Measurements from ENCODE around the gene TIMD4. TPM values are rescaled to one million over a fixed set of nuclear protein-coding genes. Genes with fewer than 3 reads are reported as not detected.
"Not testable (repeated sequence)": the region's sequence is repeated elsewhere in the genome, so short reads cannot be mapped to it uniquely, and the experiment has no call there.

Gene TIMD4
- 10 to 100 TPM in 1 of 2 experiments, 1 to 10 TPM in 1; 4.6 to 10.2 TPM for total RNA-seq

DNA sequence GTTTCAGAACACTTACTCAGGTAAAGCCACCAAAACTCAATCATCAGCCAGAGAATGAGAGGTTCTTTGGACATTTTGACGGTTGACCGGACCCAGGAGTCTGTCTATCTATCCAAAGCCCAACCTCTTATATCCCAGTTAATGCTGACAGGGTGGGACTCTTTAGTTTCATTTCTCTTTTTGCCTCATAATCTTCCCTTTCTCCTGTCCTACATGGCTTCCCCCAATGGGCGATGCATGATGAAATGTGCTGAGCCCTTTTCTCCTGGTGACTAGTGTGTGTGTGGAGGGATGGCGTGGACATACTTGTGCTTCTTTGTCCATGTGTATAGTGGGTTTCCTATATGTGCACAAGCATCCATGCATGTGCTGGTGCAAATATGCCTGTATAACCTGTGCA lies at the start of gene TIMD4:
Gene TIMD4 (minus strand): TSS at position 102 of the 400 bp plus-strand sequence. CDS start 28 bp downstream, at position 74.
- CTCF ChIA-PET, result no interaction called here
- Mint-ChIP-seq H3K27me3 (no peaks in the 10 kb centered on the region), H3K4me3 (no peak within 1 kb of the TSS), H3K9me3 (ENCODE audit: low read depth) (peaks cover 2% of the 10 kb centered on the region), H3K27ac (no peak within 1 kb of the TSS), H3K4me1 (peaks cover 2% of the 10 kb centered on the region), H3K36me3 (peaks cover 7% of the 10 kb centered on the region)
- DNase-seq, result no peak
- no peak for ATAC-seq

- peaks cover 23% of the 10 kb centered on the region for H3K36me3 Mint-ChIP-seq
- peaks cover 9% of the 10 kb centered on the region for H3K9me3 Mint-ChIP-seq (ENCODE audit: low read depth)
- no peak for ATAC-seq
- no peaks in the 10 kb centered on the region for H3K27me3 Mint-ChIP-seq
- H3K27ac Mint-ChIP-seq, result no peak overlapping the region
- CTCF ChIA-PET, result no interaction called here
- DNase-seq, result no peak
- peaks cover 16% of the 10 kb centered on the region for H3K4me1 Mint-ChIP-seq
- no peak overlapping the region for H3K4me3 Mint-ChIP-seq
These were observed 43.2 kb upstream of the TIMD4 start for GRCh38 chr5:157006262-157006661.

DNA sequence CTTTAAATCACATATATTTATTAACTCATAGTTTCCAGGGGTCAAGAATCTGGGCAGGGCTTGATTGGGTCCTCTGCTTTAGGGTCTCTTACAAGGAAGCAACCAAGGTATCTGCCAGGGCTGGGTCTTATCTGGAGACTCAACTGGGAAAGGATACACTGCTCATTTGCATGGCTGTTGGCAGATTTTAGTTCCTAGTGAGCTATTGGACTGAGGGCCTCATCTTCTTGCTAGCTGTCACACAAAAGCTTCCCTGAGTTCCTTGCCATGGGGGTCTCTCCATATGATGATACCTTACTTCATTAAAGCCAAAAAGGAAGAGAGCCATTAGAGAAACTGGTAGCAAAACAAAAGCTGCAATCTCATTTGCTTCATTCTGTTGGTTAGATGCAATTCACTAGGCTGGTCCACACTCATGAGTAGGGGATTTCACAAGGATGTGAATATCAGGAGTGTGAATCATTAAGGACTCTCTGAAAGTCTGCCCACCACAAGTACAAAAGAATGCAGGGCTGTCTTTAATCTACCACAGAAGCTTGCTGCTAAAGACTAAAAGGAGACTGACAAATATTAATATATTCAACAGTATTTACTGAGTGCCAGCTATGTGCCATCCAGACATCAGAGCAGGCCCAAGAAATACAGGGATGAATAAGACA lies 42.0 kb upstream of the TIMD4 start:
- DNase-seq (no peak), ATAC-seq (no peak)
- Mint-ChIP-seq H3K27me3 (no peaks in the 10 kb centered on the region), H3K4me1 (peaks cover 16% of the 10 kb centered on the region), H3K27ac (no peak overlapping the region), H3K4me3 (no peak overlapping the region), H3K9me3 (ENCODE audit: low read depth) (peaks cover 13% of the 10 kb centered on the region), H3K36me3 (peaks cover 28% of the 10 kb centered on the region)
- CTCF ChIA-PET, result interaction anchor here (0.5 to 1.2 kb wide), 3 partner anchors 43 to 127 kb away, joined by 3 to 4 read pairs (median 3); no protein-coding TSS in a partner anchor

DNA sequence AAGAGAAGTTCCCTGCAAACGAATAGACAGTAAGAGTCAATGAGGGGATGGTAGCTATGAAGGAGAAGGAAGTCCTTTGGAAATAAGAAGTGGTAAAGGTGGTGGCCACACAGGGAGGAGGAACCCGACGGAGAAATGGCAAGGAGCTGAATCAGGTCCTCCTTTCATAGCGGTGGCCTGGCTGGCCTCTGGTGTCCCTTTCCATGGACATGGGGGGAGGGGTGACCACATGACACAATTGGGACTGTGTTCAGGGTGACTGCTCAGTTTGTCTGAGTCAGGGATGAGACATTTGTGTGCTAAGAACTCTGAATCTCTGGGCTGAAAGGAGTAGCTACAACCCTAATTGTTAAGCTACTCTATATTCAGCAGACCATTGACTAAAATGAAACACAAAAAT lies 28.7 kb upstream of the TIMD4 start:
- CTCF ChIA-PET, result no interaction called here
- Mint-ChIP-seq H3K27ac (no peak overlapping the region), H3K9me3 (ENCODE audit: low read depth) (peaks cover 7% of the 10 kb centered on the region), H3K36me3 (peaks cover 13% of the 10 kb centered on the region), H3K4me3 (no peak overlapping the region), H3K27me3 (peaks cover 14% of the 10 kb centered on the region), H3K4me1 (peaks cover 5% of the 10 kb centered on the region)
- DNase-seq (no peak), ATAC-seq (no peak)

- Mint-ChIP-seq H3K9me3 (ENCODE audit: low read depth) (peaks cover 7% of the 10 kb centered on the region), H3K27me3 (peaks cover 20% of the 10 kb centered on the region), H3K4me3 (no peak overlapping the region), H3K27ac (no peak overlapping the region), H3K36me3 (peaks cover 20% of the 10 kb centered on the region), H3K4me1 (peaks cover 6% of the 10 kb centered on the region)
- CTCF ChIA-PET, result no interaction called here
- ATAC-seq, result no peak
- no peak for DNase-seq
These were observed 21.0 kb upstream of the TIMD4 start for GRCh38 chr5:156984064-156984463.

- DNase-seq (no peak), ATAC-seq (no peak)
- Mint-ChIP-seq H3K4me1 (peaks cover 3% of the 10 kb centered on the region), H3K27me3 (peaks cover 15% of the 10 kb centered on the region), H3K9me3 (ENCODE audit: low read depth) (peaks cover 2% of the 10 kb centered on the region), H3K27ac (no peak overlapping the region), H3K4me3 (no peak overlapping the region), H3K36me3 (peaks cover 13% of the 10 kb centered on the region)
- CTCF ChIA-PET, result no interaction called here
These were observed 18.5 kb upstream of the TIMD4 start for GRCh38 chr5:156981481-156981880.

DNA sequence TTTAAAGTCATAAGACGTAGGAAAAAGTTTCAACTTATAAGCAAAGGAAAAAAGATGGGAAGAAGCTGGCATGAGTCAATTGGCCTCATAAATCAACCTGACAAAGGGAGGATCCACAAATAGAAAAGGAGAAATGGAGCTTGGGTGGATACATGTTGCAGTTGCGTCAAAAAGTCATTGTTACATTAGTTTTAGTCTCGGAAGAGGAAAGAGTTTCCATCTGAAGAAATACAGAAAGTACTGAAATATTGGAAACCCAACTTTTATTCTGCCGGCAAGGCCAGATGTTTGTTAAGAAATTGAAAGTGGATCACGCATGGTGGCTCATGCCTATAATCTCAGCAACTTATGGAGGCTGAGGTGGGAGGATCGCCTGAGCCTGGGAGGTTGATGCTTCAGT lies 11.3 kb upstream of the TIMD4 start:
- Mint-ChIP-seq H3K27ac (no peak overlapping the region), H3K4me3 (no peak overlapping the region), H3K9me3 (ENCODE audit: low read depth) (no peaks in the 10 kb centered on the region), H3K36me3 (peaks cover 9% of the 10 kb centered on the region), H3K27me3 (peaks cover 9% of the 10 kb centered on the region), H3K4me1 (peaks cover 3% of the 10 kb centered on the region)
- CTCF ChIA-PET, result no interaction called here
- ATAC-seq (no peak), DNase-seq (no peak)

DNA sequence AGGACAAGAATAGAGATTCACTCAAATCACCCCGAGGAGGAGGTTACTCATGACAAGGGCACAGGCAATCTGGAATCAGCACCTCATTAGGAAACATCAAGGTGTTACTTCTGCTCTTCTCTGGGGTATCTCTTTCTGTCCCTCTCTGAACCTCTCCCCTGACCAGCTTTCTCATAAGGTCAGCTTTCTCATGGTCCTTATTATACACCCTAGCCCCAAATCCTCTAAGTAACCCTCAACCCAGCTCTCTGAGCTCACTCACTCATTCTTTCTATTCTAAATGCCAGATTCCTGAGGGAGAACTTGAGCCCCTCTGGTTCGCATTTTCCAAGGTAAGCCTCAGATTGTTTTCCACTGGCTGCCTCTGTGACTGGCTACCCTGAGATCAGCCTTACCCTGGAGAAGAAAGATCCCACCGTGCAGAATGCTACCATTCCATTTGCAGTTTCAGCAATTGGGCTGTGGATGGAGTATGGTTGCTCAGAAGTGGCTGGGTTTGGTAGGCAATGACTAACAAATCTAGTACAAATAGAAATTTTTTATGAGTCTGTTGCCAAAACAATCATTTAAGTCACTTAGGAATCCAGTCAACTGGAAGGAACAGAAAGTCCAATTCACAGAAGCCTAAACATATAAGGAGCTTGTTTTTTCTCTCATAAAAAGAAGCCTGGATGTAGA lies 9.0 kb upstream of the TIMD4 start:
- H3K27me3 Mint-ChIP-seq, result peaks cover 5% of the 10 kb centered on the region
- CTCF ChIA-PET, result interaction anchor here (0.9 kb wide), 1 partner anchor 28 kb away, joined by 3 read pairs; no protein-coding TSS in a partner anchor
- no peaks in the 10 kb centered on the region for H3K9me3 Mint-ChIP-seq (ENCODE audit: low read depth)
- ATAC-seq (no peak), DNase-seq (no peak)
- H3K4me1 Mint-ChIP-seq, result peaks cover 3% of the 10 kb centered on the region
- no peak overlapping the region for H3K27ac Mint-ChIP-seq
- peaks cover 5% of the 10 kb centered on the region for H3K36me3 Mint-ChIP-seq
- H3K4me3 Mint-ChIP-seq, result no peak overlapping the region

DNA sequence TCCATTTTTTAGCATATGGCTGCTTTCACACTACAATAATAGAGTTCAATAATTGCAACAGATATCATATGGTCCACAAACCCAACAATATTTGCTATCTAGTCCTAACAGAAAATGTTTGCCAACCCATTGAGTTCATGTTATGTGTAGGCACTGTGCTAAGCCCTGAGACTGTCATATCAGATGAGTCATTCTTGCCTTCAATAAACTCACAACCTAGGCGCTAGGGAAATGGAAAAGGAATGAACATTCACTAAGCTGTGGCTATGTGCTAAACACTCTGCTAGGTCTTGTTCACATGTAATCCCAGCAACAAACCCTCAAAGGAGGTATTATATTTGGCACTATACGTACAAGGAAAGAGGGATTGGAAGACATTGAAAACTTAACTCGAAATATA lies 8.4 kb upstream of the TIMD4 start:
- Mint-ChIP-seq H3K9me3 (ENCODE audit: low read depth) (no peaks in the 10 kb centered on the region), H3K36me3 (peaks cover 3% of the 10 kb centered on the region), H3K4me1 (no peaks in the 10 kb centered on the region), H3K27me3 (peaks cover 5% of the 10 kb centered on the region), H3K27ac (no peak overlapping the region), H3K4me3 (no peak overlapping the region)
- peak; percentile 20 for ATAC-seq
- no peak for DNase-seq
- CTCF ChIA-PET, result interaction anchor here (0.9 kb wide), 1 partner anchor 27 kb away, joined by 3 read pairs; no protein-coding TSS in a partner anchor

DNA sequence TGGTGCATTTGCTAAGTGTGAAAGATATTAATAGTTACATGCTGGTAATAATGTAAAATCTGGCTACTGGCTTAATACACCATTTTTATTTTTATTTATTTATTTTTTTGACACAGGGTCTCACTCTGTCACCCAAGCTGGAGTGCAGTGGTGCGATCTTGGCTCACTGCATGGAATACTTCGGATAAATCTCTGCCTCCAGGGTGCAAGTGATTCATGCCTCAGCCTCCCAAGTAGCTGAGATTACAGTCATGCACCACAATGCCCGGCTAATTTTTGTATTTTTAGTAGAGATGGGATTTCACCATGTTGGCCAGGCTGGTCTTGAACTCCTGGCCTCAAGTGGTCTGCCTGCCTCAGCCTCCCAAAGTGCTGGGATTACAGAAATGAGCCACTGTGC lies 4.4 kb upstream of the TIMD4 start:
- DNase-seq, CTCF ChIA-PET, H3K27ac Mint-ChIP-seq: not testable (repeated sequence)

DNA sequence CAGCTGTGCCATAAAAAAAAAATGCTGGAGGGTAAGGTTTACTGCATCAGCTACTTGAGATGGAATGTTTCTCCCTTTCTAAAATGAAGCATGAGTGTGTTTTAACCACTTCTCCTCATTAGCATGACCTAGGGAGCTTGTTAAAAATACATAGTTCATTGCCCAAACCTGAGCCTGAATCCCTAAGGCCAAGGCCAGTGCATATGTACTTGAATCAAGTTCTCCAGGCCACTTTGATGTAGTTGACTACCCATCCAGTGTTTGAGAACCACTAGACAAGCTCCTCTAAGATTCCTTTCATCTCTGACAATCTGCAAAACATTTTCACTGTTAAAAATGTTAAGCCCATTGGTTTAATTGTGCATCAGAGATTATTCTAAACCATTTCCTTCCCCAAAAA lies 6.7 kb downstream of the TIMD4 start:
- Mint-ChIP-seq H3K9me3 (ENCODE audit: low read depth) (peaks cover 3% of the 10 kb centered on the region), H3K4me1 (peaks cover 4% of the 10 kb centered on the region), H3K27ac (no peak overlapping the region), H3K4me3 (no peak overlapping the region), H3K27me3 (no peaks in the 10 kb centered on the region), H3K36me3 (peaks cover 4% of the 10 kb centered on the region)
- ATAC-seq, result no peak
- CTCF ChIA-PET, result interaction anchor here (1.2 kb wide), 1 partner anchor 21 kb away, joined by 4 read pairs; no protein-coding TSS in a partner anchor
- DNase-seq, result no peak

More for the DNA sequence above, 4.4 kb upstream of the TIMD4 start:
- not testable (repeated sequence) for H3K27me3 Mint-ChIP-seq; ATAC-seq; H3K4me1 Mint-ChIP-seq; H3K9me3 Mint-ChIP-seq (ENCODE audit: low read depth); H3K4me3 Mint-ChIP-seq; H3K36me3 Mint-ChIP-seq

DNA sequence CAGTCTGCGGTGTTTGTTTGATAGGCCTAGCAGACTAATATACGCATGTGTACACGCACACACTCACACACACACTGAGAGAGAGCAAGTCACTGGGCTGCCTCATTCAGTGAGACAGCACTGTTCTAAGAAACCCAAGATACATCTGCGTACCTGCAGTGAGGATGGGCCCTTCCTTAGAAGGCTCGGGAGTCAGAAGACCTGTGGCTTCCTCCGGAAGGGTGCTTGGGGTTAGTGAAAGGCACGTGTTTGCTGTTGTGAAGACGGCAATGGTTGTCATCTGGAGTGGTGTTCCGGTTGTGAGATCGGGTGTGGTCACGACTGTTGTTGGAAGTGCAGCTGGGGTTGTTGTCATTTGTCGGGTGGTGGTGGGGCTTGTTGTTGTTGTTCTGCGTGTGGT lies 11.7 kb downstream of the TIMD4 start:
- no peaks in the 10 kb centered on the region for H3K27me3 Mint-ChIP-seq
- H3K4me1 Mint-ChIP-seq, result peaks cover 23% of the 10 kb centered on the region
- DNase-seq (no peak), ATAC-seq (no peak)
- CTCF ChIA-PET, result no interaction called here
- H3K27ac Mint-ChIP-seq, result peak overlapping the region; percentile 54
- peaks cover 5% of the 10 kb centered on the region for H3K9me3 Mint-ChIP-seq (ENCODE audit: low read depth)
- H3K4me3 Mint-ChIP-seq, result no peak overlapping the region
- peaks cover 13% of the 10 kb centered on the region for H3K36me3 Mint-ChIP-seq

DNA sequence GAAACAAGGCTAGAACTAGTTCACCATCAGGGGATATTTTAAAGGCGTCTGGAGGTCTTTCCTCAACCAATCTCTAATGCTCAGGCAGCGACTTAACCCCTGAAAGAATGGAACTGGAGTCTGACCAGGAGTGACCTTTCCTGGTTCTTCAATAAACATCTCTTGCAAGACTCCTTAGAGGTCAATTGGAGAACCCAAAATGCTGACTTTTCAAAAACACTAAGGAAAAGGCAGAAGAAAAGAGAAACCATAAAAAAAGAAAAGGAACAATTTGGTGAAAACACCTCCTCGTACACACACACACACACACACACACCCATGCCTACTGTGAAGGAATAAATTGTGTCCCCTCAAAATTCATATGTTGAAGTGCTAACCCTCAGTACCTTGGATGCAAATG lies 12.3 kb downstream of the TIMD4 start:
- CTCF ChIA-PET, result interaction anchor here (1.3 kb wide), 1 partner anchor 9 kb away, joined by 3 read pairs; no protein-coding TSS in a partner anchor
- DNase-seq (no peak), ATAC-seq (no peak)
- Mint-ChIP-seq H3K36me3 (peaks cover 13% of the 10 kb centered on the region), H3K4me1 (peaks cover 23% of the 10 kb centered on the region), H3K4me3 (no peak overlapping the region), H3K27ac (no peak overlapping the region), H3K27me3 (no peaks in the 10 kb centered on the region), H3K9me3 (ENCODE audit: low read depth) (peaks cover 5% of the 10 kb centered on the region)

- ATAC-seq (no peak), DNase-seq (no peak)
- H3K9me3 Mint-ChIP-seq (ENCODE audit: low read depth), result peaks cover 5% of the 10 kb centered on the region
- H3K27ac Mint-ChIP-seq, result no peak overlapping the region
- CTCF ChIA-PET, result interaction anchor here (1.3 to 1.5 kb wide), 2 partner anchors 8 to 15 kb away, joined by 3 to 4 read pairs; no protein-coding TSS in a partner anchor
- no peaks in the 10 kb centered on the region for H3K27me3 Mint-ChIP-seq
- no peak overlapping the region for H3K4me3 Mint-ChIP-seq
- peaks cover 23% of the 10 kb centered on the region for H3K4me1 Mint-ChIP-seq
- H3K36me3 Mint-ChIP-seq, result peaks cover 13% of the 10 kb centered on the region
These were observed 13.6 kb downstream of the TIMD4 start for GRCh38 chr5:156949424-156949823.
